Left ventricle myocardium inferior (tissue), 1 donor: ENCODE measurements around the gene HSFX3. TPM values are rescaled to one million over a fixed set of nuclear protein-coding genes. Genes with fewer than 3 reads are reported as not detected.
"Not testable (repeated sequence)": the region's sequence is repeated elsewhere in the genome, so short reads cannot be mapped to it uniquely, and the experiment has no call there.

Experiments
- DNase-seq: peaks from one replicate; pipeline ENCODE4 v3.0.0-alpha.2; 2020
- H3K27ac ChIP-seq: fragments of 200-600 bp; replicated peaks from 2 replicates; pipeline ENCODE4 v1.8.0; 2021
- H3K27me3 ChIP-seq: fragments of 200-600 bp; 2 replicates; pipeline ENCODE4 v1.8.0; 2021; ENCODE audit warnings: low read depth
- H3K36me3 ChIP-seq: fragments of 200-600 bp; 2 replicates; pipeline ENCODE4 v1.8.0; 2021
- H3K4me1 ChIP-seq: fragments of 200-600 bp; 2 replicates; pipeline ENCODE4 v1.8.0; 2021
- H3K4me3 ChIP-seq: fragments of 200-600 bp; 2 replicates; pipeline ENCODE4 v1.8.0; 2021; ENCODE audit warnings: mild to moderate bottlenecking, moderate library complexity
- H3K9me3 ChIP-seq: fragments of 200-600 bp; replicated peaks from 2 replicates; pipeline ENCODE4 v1.8.0; 2021
- intact Hi-C: fragments of 100-400 bp; cut with micrococcal nuclease; formaldehyde crosslinking; loops from one replicate; pipeline ENCODE4 v1.11.0; 2022
- total RNA-seq: library from RNA; stranded (reverse); fragmentation: NEBNext Ultra II Directional; extraction: Animal tissue kit (Norgen Biotek cat#: 25700); gene quantifications from one replicate; pipeline ENCODE4 v1.2.1, GENCODE V29; 2021
- TF ChIP-seq, protein P1 (sequence below): fragments of 200-600 bp; IDR thresholded peaks from 2 replicates; pipeline ENCODE4 v1.8.0; 2021; ENCODE audit warnings: antibody characterized with exemption, mild to moderate bottlenecking, borderline replicate concordance
- donor health status: DM: no; HTN: yes; CAD: no; lungs with severe emphysema.

The HSFX3 gene
- total RNA-seq, 1 donor from 2014 or later, result 0.25 TPM

DNA sequence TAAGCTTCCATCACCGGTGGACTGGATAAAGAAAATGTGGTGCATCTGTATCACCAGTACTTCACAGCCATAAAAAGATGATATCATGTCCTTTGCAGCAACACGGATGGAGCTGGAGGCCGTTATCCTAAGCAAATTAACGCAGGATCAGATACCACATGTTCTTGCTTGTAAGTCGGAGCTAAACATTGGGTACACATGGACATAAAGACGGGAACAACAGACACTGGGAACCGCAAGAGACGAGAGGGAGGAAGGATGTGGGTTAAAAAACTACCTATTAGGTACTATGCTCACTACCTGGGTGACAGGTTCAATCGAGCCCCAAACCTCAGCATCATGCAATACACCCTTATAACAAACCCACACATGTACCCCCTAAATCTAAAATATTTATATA is 28.3 kb downstream of the HSFX3 start:
- intact Hi-C loops, result no loop called here
- TF ChIP-seq, protein P1, sequence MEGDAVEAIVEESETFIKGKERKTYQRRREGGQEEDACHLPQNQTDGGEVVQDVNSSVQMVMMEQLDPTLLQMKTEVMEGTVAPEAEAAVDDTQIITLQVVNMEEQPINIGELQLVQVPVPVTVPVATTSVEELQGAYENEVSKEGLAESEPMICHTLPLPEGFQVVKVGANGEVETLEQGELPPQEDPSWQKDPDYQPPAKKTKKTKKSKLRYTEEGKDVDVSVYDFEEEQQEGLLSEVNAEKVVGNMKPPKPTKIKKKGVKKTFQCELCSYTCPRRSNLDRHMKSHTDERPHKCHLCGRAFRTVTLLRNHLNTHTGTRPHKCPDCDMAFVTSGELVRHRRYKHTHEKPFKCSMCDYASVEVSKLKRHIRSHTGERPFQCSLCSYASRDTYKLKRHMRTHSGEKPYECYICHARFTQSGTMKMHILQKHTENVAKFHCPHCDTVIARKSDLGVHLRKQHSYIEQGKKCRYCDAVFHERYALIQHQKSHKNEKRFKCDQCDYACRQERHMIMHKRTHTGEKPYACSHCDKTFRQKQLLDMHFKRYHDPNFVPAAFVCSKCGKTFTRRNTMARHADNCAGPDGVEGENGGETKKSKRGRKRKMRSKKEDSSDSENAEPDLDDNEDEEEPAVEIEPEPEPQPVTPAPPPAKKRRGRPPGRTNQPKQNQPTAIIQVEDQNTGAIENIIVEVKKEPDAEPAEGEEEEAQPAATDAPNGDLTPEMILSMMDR, result no peak
- H3K9me3 ChIP-seq, result no peaks in the 10 kb centered on the region
- H3K27me3 ChIP-seq, result no peaks in the 10 kb centered on the region
- peaks cover 9% of the 10 kb centered on the region for H3K4me1 ChIP-seq
- no peaks in the 10 kb centered on the region for H3K36me3 ChIP-seq
- H3K4me3 ChIP-seq, result no peak overlapping the region
- no peak for DNase-seq
- H3K27ac ChIP-seq, result no peak overlapping the region

DNA sequence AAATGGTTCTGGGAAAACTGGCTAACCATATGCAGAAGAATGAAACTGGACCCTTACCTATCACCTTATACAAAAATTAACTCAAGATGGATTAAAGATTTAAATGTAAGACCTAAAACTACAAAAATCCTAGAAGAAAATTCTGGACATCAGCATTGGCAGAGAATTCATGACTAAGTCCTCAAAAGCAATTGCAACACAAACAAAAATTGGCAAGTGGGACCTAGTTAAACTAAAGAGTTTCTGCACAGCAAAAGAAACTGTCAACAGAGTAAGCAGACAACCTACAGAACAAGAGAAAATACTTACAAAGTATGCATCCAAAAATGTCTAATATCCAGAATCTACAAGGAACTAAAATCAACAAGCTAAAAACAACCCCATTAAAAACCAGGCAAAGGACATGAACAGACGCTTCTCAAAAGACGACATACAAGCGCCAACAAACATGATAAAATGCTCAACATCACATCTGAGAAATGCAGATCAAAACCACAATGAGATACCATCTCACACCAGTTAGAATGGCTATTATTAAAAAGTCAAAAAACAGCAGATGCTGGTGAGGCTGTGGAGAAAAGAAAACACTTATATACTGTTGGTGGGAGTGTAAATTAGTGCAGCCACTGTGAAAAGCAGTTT is 29.0 kb downstream of the HSFX3 start:
- H3K36me3 ChIP-seq, H3K27ac ChIP-seq, intact Hi-C loops, H3K9me3 ChIP-seq, H3K27me3 ChIP-seq, H3K4me3 ChIP-seq, H3K4me1 ChIP-seq, DNase-seq: not testable (repeated sequence)

DNA sequence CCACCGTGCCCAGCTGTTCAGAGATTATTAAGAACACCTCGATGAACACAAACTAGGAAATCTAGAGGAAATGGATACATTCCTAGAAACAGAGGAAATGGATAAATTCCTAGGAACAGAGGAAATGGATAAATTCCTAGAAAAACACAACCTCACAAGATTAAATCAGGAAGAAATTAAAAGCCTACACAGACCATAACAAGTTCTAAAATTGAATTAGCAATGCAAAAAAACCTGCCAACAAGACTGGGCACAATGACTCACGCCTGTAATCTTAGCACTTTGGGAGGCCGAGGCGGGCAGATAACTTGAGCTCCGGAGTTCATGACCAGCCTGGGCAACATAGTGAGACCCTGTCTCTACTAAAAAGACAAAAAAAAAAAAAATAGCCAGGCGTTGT is 31.5 kb downstream of the HSFX3 start:
- no peaks in the 10 kb centered on the region for H3K9me3 ChIP-seq
- no peaks in the 10 kb centered on the region for H3K27me3 ChIP-seq
- DNase-seq, result no peak
- H3K4me3 ChIP-seq, result no peak overlapping the region
- H3K36me3 ChIP-seq, result no peaks in the 10 kb centered on the region
- intact Hi-C loops, result no loop called here
- no peak overlapping the region for H3K27ac ChIP-seq
- H3K4me1 ChIP-seq, result peaks cover 3% of the 10 kb centered on the region
- TF ChIP-seq, protein P1, result no peak

DNA sequence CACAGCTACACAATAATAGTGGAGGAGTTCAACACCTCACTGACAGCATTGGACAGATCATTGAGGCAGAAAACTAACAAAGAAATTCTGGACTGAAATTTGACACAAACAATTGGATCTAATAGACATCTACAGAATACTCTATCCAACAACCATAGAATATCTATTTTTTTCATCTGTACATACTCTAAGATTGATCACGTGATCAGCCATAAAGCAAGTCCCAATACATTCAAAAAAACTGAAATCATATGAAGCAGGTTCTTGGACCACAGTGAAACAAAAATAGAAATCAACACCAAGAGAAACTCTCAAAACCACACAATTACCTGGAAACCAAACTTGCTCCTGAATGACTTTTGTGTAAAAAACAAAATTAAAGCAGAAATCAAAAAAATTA is 32.4 kb downstream of the HSFX3 start:
- Histone ChIP-seq H3K4me1 (peaks cover 3% of the 10 kb centered on the region), H3K36me3 (no peaks in the 10 kb centered on the region), H3K4me3 (no peak overlapping the region), H3K27ac (no peak overlapping the region), H3K9me3 (no peaks in the 10 kb centered on the region), H3K27me3 (no peaks in the 10 kb centered on the region)
- intact Hi-C loops, result no loop called here
- TF ChIP-seq, protein P1, result no peak
- DNase-seq, result no peak

DNA sequence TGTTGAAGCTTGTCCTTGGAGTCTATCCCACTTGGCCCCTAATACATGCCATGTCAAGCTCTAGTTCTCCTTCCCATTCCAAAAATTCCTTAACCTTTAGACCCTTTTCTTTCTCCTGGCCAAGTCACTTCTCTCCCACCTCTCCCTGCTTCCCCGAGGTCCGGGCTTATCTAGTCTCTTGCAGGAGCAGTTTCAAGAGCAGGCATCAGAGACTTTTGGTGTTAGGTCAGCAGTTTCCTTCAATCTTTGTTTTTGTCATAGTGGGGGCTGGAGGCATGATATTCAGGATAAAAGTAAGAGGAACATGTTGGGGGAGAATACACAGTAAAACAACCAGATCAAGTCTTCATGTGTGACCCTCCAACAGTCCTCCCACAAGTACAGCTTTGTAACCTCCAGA is 33.1 kb downstream of the HSFX3 start:
- Histone ChIP-seq H3K4me3 (no peak overlapping the region), H3K9me3 (no peaks in the 10 kb centered on the region), H3K27me3 (no peaks in the 10 kb centered on the region), H3K4me1 (peaks cover 3% of the 10 kb centered on the region), H3K36me3 (no peaks in the 10 kb centered on the region), H3K27ac (no peak overlapping the region)
- TF ChIP-seq, protein P1, result no peak
- no peak for DNase-seq
- intact Hi-C loops, result no loop called here

DNA sequence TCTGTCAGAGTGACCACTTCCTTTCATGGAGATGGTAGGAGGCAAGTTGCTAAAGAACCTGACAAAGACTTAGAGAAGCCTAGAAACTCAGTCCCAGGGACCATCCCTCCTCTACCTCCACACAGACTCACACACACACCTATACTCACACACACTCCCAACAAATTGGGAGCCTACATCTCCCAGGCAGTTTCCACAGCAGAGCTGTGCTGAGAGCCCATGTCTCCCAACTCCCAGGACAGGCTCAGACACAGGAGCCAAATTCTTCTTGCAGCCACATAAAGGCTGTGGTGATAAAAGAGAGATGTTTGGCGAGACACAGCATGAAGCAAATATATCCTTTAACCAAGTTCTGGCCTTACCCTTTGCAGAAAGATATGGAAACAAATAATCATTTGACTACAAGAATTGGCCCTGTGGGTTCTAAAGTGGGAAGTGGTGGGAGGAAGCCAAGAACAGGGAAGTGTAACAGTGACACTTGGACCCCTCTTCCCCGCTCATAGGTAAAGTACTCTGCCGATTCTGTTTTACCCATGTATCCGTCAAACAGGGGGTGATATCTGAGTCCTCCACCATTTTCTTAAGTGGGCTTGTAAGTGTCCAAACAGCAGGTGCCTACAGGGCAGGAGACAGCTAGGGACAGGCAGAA is 33.6 kb downstream of the HSFX3 start:
- no peak overlapping the region for H3K27ac ChIP-seq

More for the DNA sequence above, 33.6 kb downstream of the HSFX3 start:
- DNase-seq, result no peak
- Histone ChIP-seq H3K4me3 (no peak overlapping the region), H3K4me1 (peaks cover 3% of the 10 kb centered on the region), H3K27me3 (no peaks in the 10 kb centered on the region), H3K9me3 (no peaks in the 10 kb centered on the region), H3K36me3 (no peaks in the 10 kb centered on the region)
- intact Hi-C loops, result no loop called here
- TF ChIP-seq, protein P1, result no peak
